GM12878 (cell line): ENCODE data around the gene BRD1. TPM values are rescaled to one million over a fixed set of nuclear protein-coding genes. Genes with fewer than 3 reads are reported as not detected.

Source experiments
- ATAC-seq: fragments of 200-7000 bp; cut with Tn5 transposase; 3 replicates; pipeline ENCODE4 v1.9.1; 2020; ENCODE audit warnings: mild to moderate bottlenecking, moderate library complexity
- BruUV-seq: library from RNA; stranded (reverse); fragments of 400-500 nt; replicated peaks from 2 replicates; lab custom pipeline; 2021; lab: Mats Ljungman, UMichigan
- CTCF ChIA-PET: fragments of 300-600 bp; sonication (Branson Sonifier 250); formaldehyde crosslinking; extraction: SDS; loops from one replicate; lab custom pipeline; 2021; ENCODE audit warnings: inconsistent platforms; lab: Yijun Ruan, JAX
- POLR2A ChIA-PET: fragments of 350-600 bp; formaldehyde crosslinking; extraction: SDS; loops from one replicate; lab custom pipeline; 2021; ENCODE audit warnings: inconsistent platforms; lab: Charles Lee
- RAD21 ChIA-PET: fragments of 300-600 bp; sonication (Branson Sonifier 250); formaldehyde crosslinking; loops from one replicate; lab custom pipeline; 2023; ENCODE audit warnings: antibody characterized with exemption; ENCODE audit not compliant: unreplicated experiment; lab: Charles Lee
- SMC1A ChIA-PET: fragments of 300-600 bp; sonication (Branson Sonifier 250); formaldehyde crosslinking; loops from one replicate; lab custom pipeline; 2023; ENCODE audit not compliant: unreplicated experiment, uncharacterized antibody; lab: Charles Lee
- DNase-seq: peaks from one replicate; pipeline ENCODE4 v3.0.0-alpha.2; 2011; ENCODE audit warnings: low read depth, low spot score
- FAIRE-seq: peaks from 3 replicates; lab custom pipeline; 2011; peaks lifted over from hg19 to GRCh38; lab: Jason Lieb, UNC
- H2AFZ ChIP-seq: 2 replicates; pipeline ENCODE4 v1.6.0; 2011; ENCODE audit warnings: low read depth, low read length, control low read depth; ENCODE audit not compliant: control insufficient read depth
- H3K27ac ChIP-seq: 2 replicates; pipeline ENCODE4 v1.5.1; 2011; ENCODE audit warnings: control low read depth; ENCODE audit not compliant: control insufficient read depth, insufficient read depth
- H3K27me3 ChIP-seq, 2 experiments: replicated peaks in 1 of 2; 2 replicates each; pipeline versions ENCODE4 v1.6.0 to v1.6.1; 2011; ENCODE audit warnings: low read length in 1 of 2; ENCODE audit not compliant: control insufficient read depth in 2 of 2, insufficient read depth in 2 of 2
- H3K36me3 ChIP-seq, 2 experiments: 2 replicates each; pipeline ENCODE4 v1.5.1; 2011; ENCODE audit warnings: low read length in 1 of 2; ENCODE audit not compliant: control insufficient read depth in 2 of 2, insufficient read depth in 2 of 2
- H3K4me1 ChIP-seq: 2 replicates; pipeline ENCODE4 v1.6.1; 2011; ENCODE audit warnings: mild to moderate bottlenecking, low read length, moderate library complexity, mixed read lengths; ENCODE audit not compliant: control insufficient read depth, insufficient read depth
- H3K4me2 ChIP-seq: 2 replicates; pipeline ENCODE4 v1.6.0; 2011; ENCODE audit warnings: control low read depth; ENCODE audit not compliant: control insufficient read depth, insufficient read depth
- H3K4me3 ChIP-seq: fragments of 200-600 bp; sonication (generic); 2 replicates; pipeline ENCODE4 v1.5.1; 2016
- H3K79me2 ChIP-seq: 2 replicates; pipeline ENCODE4 v1.6.0; 2011; ENCODE audit warnings: low read length; ENCODE audit not compliant: control insufficient read depth, insufficient read depth
- H3K9ac ChIP-seq: 2 replicates; pipeline ENCODE4 v1.8.0; 2011; ENCODE audit warnings: low read length, control low read depth, mixed read lengths; ENCODE audit not compliant: control insufficient read depth, insufficient read depth
- H3K9me3 ChIP-seq: replicated peaks from 3 replicates; pipeline ENCODE4 v1.5.1; 2011; ENCODE audit warnings: mild to moderate bottlenecking, low read length; ENCODE audit not compliant: control insufficient read depth, insufficient read depth
- H4K20me1 ChIP-seq: 2 replicates; pipeline ENCODE4 v1.6.0; 2011; ENCODE audit not compliant: control insufficient read depth, insufficient read depth
- BMI1 ChIP-seq: fragments of 450-650 bp; IDR thresholded peaks from 2 replicates; pipeline ENCODE4 v1.6.1; 2016; ENCODE audit warnings: mild to moderate bottlenecking, moderate library complexity, borderline replicate concordance
- EGR1 ChIP-seq, 2 experiments: IDR thresholded peaks; 1 replicate in 1 of 2; 2 replicates in 1 of 2; pipeline ENCODE4 v1.6.1; 2011 to 2012; ENCODE audit warnings: low read depth in 2 of 2, low read length in 2 of 2, borderline replicate concordance in 1 of 2, mild to moderate bottlenecking in 1 of 2, moderate library complexity in 1 of 2
- PAX5 ChIP-seq: IDR thresholded peaks from 2 replicates; pipeline ENCODE4 v1.6.1; 2011; ENCODE audit warnings: low read depth, low read length, borderline replicate concordance
- POLR2A ChIP-seq: IDR thresholded peaks from 2 replicates; pipeline ENCODE4 v1.6.1; 2011; ENCODE audit warnings: low read depth, mild to moderate bottlenecking, low read length
- RCOR1 ChIP-seq: conservative IDR thresholded peaks from 2 replicates; pipeline ENCODE4 v1.6.1; 2012; ENCODE audit warnings: low read depth, low read length, improper control_type of control experiment
- SUPT20H ChIP-seq: IDR thresholded peaks from 2 replicates; pipeline ENCODE4 v1.6.1; 2011; ENCODE audit warnings: low read depth, mild to moderate bottlenecking, low read length, moderate library complexity, borderline replicate concordance; ENCODE audit not compliant: control insufficient read depth
- WGBS: methylation state at CpG from one replicate; pipeline ENCODE4 v1.1.6; 2016; ENCODE audit warnings: low lambda C conversion rate; ENCODE audit not compliant: insufficient replicate concordance, insufficient coverage; ENCODE audit errors: missing lambda C conversion rate; 5-methylcytosine and 5-hydroxymethylcytosine counted together
- in situ Hi-C: fragments of 300-500 bp; cut with MboI; formaldehyde crosslinking; loops from 9 replicates; pipeline ENCODE4 v1.14.3; 2018; ENCODE audit warnings: mixed read lengths
- intact Hi-C: fragments of 100-400 bp; cut with micrococcal nuclease; formaldehyde crosslinking; loops from one replicate; pipeline ENCODE4 v1.14.2; 2022; ENCODE audit not compliant: unreplicated experiment
- polyA plus RNA-seq, 11 experiments: library from polyadenylated mRNA; depleted of rRNA in 4 of 11; unstranded in 6 of 11; stranded (reverse) in 5 of 11; fragments of >200 nt; fragmentation: Nextera tagmentation in 4 of 11; fragmentation: Illumina TruSeq in 1 of 11; extraction: Ambion mirVana in 4 of 11; extraction: Trizol in 1 of 11; gene quantifications; 1 replicate in 1 of 11; 2 replicates in 10 of 11; pipeline versions ENCODE4 v1.2.1 to v1.2.3, GENCODE V29; 2011 to 2016; ENCODE audit warnings: inconsistent platforms in 2 of 11, missing spikeins in 2 of 11, low read depth in 1 of 11
- total RNA-seq, 4 experiments: library from RNA; depleted of rRNA in 3 of 4; stranded (reverse); fragments of >200 nt in 3 of 4; fragmentation: Illumina TruSeq in 1 of 4; extraction: Trizol in 1 of 4; gene quantifications; 2 replicates each; pipeline versions ENCODE4 v1.2.1 to v1.2.3, GENCODE V29; 2013 to 2021
- TF ChIP-seq, protein P1 (sequence below): fragments of 450-650 bp; IDR thresholded peaks from 2 replicates; pipeline ENCODE4 v1.6.1; 2016; ENCODE audit warnings: mild to moderate bottlenecking

The BRD1 gene
- total and polyA plus RNA-seq, 10 of the 15 experiments (the other 5 are each of a cell fraction or from before 2014, with no cell fraction given) = 0.90 to 26.4 (median 7.1) TPM

DNA sequence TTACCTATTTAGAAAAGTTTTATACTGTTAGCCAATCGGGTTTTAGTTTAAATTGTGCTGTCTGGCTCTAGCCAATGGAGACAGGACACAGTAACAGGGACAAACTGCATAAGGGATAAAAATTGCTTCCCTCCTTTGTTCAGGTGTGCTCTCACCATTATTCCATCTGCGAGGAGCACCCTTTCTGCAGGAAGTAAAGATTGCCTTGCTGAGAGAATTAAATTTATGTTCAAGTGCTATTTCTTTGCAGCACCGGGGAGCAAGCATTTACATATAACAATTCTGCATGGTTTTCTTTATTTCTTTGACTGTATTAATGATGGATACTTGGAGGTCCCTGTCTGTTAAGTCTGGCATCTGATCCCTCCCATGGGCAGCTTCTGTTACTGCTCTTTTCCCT is 80.5 kb downstream of the BRD1 start:
- CTCF ChIA-PET = no interaction called here
- no peaks in the 10 kb centered on the region for H3K27me3 ChIP-seq
- no peaks in the 10 kb centered on the region; the same call in 2 of the 3 replicates for H3K9me3 ChIP-seq
- POLR2A ChIA-PET = no interaction called here
- H2AFZ ChIP-seq = no peak overlapping the region
- TF ChIP-seq, protein P1, sequence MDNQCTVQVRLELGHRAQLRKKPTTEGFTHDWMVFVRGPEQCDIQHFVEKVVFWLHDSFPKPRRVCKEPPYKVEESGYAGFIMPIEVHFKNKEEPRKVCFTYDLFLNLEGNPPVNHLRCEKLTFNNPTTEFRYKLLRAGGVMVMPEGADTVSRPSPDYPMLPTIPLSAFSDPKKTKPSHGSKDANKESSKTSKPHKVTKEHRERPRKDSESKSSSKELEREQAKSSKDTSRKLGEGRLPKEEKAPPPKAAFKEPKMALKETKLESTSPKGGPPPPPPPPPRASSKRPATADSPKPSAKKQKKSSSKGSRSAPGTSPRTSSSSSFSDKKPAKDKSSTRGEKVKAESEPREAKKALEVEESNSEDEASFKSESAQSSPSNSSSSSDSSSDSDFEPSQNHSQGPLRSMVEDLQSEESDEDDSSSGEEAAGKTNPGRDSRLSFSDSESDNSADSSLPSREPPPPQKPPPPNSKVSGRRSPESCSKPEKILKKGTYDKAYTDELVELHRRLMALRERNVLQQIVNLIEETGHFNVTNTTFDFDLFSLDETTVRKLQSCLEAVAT = no peak
- TF ChIP-seq PAX5 = no peak
- SMC1A ChIA-PET = no interaction called here
- no peak overlapping the region for H3K4me2 ChIP-seq
- RAD21 ChIA-PET = no interaction called here
- intact Hi-C loops (no loop called here), in situ Hi-C loops (no loop called here)
- 45% methylated on average over 3 of the region's 3 CpGs for WGBS
- H3K79me2 ChIP-seq = no peaks in the 10 kb centered on the region
- FAIRE-seq (no peak), DNase-seq (no peak), ATAC-seq (no peak)
- no peak overlapping the region for H3K4me3 ChIP-seq
- H3K4me1 ChIP-seq = no peaks in the 10 kb centered on the region
- no peak overlapping the region for H3K27ac ChIP-seq
- H3K36me3 ChIP-seq = no peaks in the 10 kb centered on the region
- no peaks in the 10 kb centered on the region for H4K20me1 ChIP-seq
- no TSS peak for BruUV-seq
- H3K9ac ChIP-seq = no peak overlapping the region

DNA sequence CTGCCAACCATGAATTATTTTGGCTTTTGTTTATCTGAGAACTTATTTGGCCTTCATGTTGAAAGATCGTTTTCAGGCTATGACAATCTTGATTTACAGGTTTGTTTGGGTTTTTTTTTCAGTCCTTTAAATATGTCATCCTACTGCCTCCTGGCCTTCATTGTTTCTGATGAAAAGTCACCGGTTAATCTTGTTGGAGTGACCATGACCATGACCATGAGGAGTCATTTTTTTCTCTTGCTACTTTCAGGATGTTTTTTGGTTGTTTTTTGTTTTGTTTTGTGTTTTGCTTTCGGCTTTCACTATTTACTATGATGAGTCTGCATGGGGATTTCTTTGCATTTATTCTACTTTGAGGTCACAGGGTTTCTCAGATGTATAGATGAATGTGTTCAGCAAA is 81.6 kb downstream of the BRD1 start:
- Histone ChIP-seq H3K36me3 (no peaks in the 10 kb centered on the region), H4K20me1 (no peaks in the 10 kb centered on the region), H3K4me2 (no peak overlapping the region), H3K9me3 (no peaks in the 10 kb centered on the region; the same call in 2 of the 3 replicates), H3K9ac (no peak overlapping the region), H2AFZ (no peak overlapping the region), H3K27ac (no peak overlapping the region), H3K4me1 (no peaks in the 10 kb centered on the region), H3K4me3 (no peak overlapping the region), H3K79me2 (no peaks in the 10 kb centered on the region), H3K27me3 (no peaks in the 10 kb centered on the region)
- FAIRE-seq (no peak), ATAC-seq (no peak), DNase-seq (no peak)
- no peak for TF ChIP-seq EGR1 (IDR thresholded peaks at IDR 0.05; ENCODE audit: borderline replicate concordance in 1 of 2, low read depth in 2 of 2, low read length in 2 of 2)
- TF ChIP-seq POLR2A = no peak
- no peak for TF ChIP-seq BMI1
- no peak for TF ChIP-seq RCOR1
- TF ChIP-seq SUPT20H = no peak
- CTCF ChIA-PET = no interaction called here
- RAD21 ChIA-PET = no interaction called here
- no TSS peak for BruUV-seq
- WGBS = 25% methylated on average over 3 of the region's 3 CpGs
- in situ Hi-C loops = no loop called here
- SMC1A ChIA-PET = no interaction called here
- intact Hi-C loops = no loop called here
- POLR2A ChIA-PET = no interaction called here
